SK-N-MC (cell line): ENCODE data around the gene ZNF385A.

Experiments used
- DNase-seq: peaks from one replicate; pipeline ENCODE4 v3.0.0-alpha.2; 2011; ENCODE audit warnings: low read depth, low spot score
- H3K27ac ChIP-seq: fragments of 200-600 bp; sonication (generic); 2 replicates; pipeline ENCODE4 v1.5.1; 2016; ENCODE audit warnings: mixed run types
- H3K36me3 ChIP-seq: fragments of 200-600 bp; sonication (generic); 2 replicates; pipeline ENCODE4 v1.6.1; 2017; ENCODE audit warnings: antibody characterized with exemption, low read length, mixed read lengths; ENCODE audit not compliant: insufficient read depth
- H3K4me3 ChIP-seq: fragments of 200-600 bp; sonication (generic); 2 replicates; pipeline ENCODE4 v1.5.1; 2016
- H3K9ac ChIP-seq: fragments of 200-600 bp; sonication (generic); 2 replicates; pipeline ENCODE4 v1.8.0; 2017; ENCODE audit warnings: mixed run types, mixed read lengths; ENCODE audit not compliant: insufficient read length
- H3K9me3 ChIP-seq: fragments of 200-600 bp; sonication (generic); 2 replicates; pipeline ENCODE4 v1.6.1; 2017; ENCODE audit warnings: low read depth, mild to moderate bottlenecking, antibody characterized with exemption, low read length, moderate library complexity, mixed read lengths
- EZH2 ChIP-seq: fragments of 200-600 bp; sonication (generic); IDR thresholded peaks from one replicate; pipeline ENCODE4 v1.6.1; 2017; ENCODE audit warnings: antibody characterized with exemption
- FOXP2 ChIP-seq: optimal IDR thresholded peaks from 2 replicates; pipeline ENCODE3; 2011; ENCODE audit warnings: mild to moderate bottlenecking, moderate library complexity; ENCODE audit not compliant: insufficient read depth; ENCODE audit errors: extremely low read length, control extremely low read depth
- POLR2AphosphoS5 ChIP-seq: IDR thresholded peaks from 2 replicates; pipeline ENCODE4 v1.6.1; 2012; ENCODE audit warnings: mild to moderate bottlenecking, low read depth, low read length, borderline replicate concordance

ZNF385A gene

GRCh38 chr12:54324617-54325441, 59.7 kb downstream of the ZNF385A start, which contains the start of gene COPZ1:
TSS of gene COPZ1 (plus strand) at chr12:54325131. CDS start at chr12:54325164, 33 bp downstream.
- Histone ChIP-seq H3K9me3 (no peaks in the 10 kb centered on the region), H3K9ac (peak within 1 kb of the TSS; percentile 81), H3K4me3 (peak within 1 kb of the TSS; percentile 85), H3K27ac (peak within 1 kb of the TSS; percentile 78), H3K36me3 (no peaks in the 10 kb centered on the region)
- peak; percentile 99 for DNase-seq
- TF ChIP-seq FOXP2, result no peak
- TF ChIP-seq POLR2AphosphoS5, result peak; percentile 83

DNA sequence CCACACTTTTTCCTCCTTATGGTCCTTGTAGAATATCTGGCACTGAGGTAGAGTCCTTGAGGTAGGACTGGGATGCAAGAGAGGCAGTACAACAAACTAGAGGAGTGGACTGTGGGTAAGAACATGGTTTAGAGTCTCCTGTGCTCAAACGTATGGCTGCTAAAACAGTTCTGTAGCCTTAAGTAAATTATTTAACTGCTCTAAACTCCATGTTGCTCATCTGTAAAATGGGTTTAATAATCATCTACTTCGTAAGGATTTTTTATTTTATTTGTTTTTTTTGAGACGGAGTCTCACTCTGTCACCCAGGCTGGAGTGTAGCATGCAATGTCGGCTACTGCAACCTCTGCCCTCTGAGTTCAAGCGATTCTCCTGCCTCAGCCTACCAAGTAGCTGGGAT, 63.2 kb downstream of the ZNF385A start:
- Histone ChIP-seq H3K9ac (no peak overlapping the region), H3K4me3 (no peak overlapping the region), H3K27ac (no peak overlapping the region), H3K36me3 (no peaks in the 10 kb centered on the region), H3K9me3 (no peaks in the 10 kb centered on the region)
- no peak for TF ChIP-seq EZH2
- TF ChIP-seq FOXP2, result no peak
- TF ChIP-seq POLR2AphosphoS5, result no peak
- DNase-seq, result no peak
